Measurements from ENCODE around the gene SHOX. TPM values are rescaled to one million over a fixed set of nuclear protein-coding genes. Genes with fewer than 3 reads are reported as not detected.
"Not testable (repeated sequence)": the region's sequence is repeated elsewhere in the genome, so short reads cannot be mapped to it uniquely, and the experiment has no call there.

The SHOX gene
- total and polyA plus RNA-seq, 2 experiments from 2014 or later = not detected

DNA sequence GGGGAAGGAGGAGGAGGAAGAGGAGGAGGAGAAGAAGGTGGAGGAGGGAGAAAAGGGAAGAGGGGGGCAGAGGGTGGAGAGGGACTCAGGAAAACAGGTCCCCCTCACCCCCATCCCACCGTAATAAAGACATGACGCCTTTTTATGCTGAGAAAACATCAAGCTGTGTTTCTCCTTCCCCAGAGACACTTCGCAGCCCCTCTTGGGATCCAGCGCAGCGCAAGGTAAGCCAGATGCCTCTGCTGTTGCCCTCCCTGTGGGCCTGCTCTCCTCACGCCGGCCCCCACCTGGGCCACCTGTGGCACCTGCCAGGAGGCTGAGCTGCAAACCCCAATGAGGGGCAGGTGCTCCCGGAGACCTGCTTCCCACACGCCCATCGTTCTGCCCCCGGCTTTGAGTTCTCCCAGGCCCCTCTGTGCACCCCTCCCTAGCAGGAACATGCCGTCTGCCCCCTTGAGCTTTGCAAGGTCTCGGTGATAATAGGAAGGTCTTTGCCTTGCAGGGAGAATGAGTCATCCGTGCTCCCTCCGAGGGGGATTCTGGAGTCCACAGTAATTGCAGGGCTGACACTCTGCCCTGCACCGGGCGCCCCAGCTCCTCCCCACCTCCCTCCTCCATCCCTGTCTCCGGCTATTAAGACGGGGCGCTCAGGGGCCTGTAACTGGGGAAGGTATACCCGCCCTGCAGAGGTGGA lies 45.3 kb upstream of the SHOX start:
- H3K9me3 ChIP-seq (ENCODE audit: low read depth) = no peaks in the 10 kb centered on the region

DNA sequence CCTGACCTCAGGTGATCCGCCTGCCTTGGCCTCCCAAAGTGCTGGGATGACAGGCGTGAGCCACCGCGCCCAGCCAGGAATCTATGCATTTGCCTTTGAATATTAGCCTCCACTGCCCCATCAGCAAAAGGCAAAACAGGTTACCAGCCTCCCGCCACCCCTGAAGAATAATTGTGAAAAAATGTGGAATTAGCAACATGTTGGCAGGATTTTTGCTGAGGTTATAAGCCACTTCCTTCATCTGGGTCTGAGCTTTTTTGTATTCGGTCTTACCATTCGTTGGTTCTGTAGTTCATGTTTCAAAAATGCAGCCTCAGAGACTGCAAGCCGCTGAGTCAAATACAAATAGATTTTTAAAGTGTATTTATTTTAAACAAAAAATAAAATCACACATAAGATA lies 44.2 kb upstream of the SHOX start:
- H3K27me3 ChIP-seq (replicated peaks; ENCODE audit: insufficient read depth) = no peaks in the 10 kb centered on the region
- H3K9me2 ChIP-seq (ENCODE audit: insufficient read depth) = no peaks in the 10 kb centered on the region
- no peaks in the 10 kb centered on the region for H3K79me2 ChIP-seq (ENCODE audit: insufficient read depth)
- no peaks in the 10 kb centered on the region for H4K20me1 ChIP-seq (ENCODE audit: insufficient read depth)
- in situ Hi-C loops (cut with MboI) = no loop called here
- no peaks in the 10 kb centered on the region for H3F3A ChIP-seq (ENCODE audit: insufficient read depth)
- 39 to 55% methylated on average over 8 of the region's 8 CpGs for WGBS, 2 experiments (ENCODE audit: low coverage in 1 of 2, low lambda C conversion rate in 2 of 2, missing lambda C conversion rate in 2 of 2)
- no peaks in the 10 kb centered on the region for H3K36me3 ChIP-seq (ENCODE audit: low read depth)
- no peak overlapping the region for H2AFZ ChIP-seq
- no peak overlapping the region for H3K4me3 ChIP-seq
- H3K4me1 ChIP-seq (ENCODE audit: insufficient read depth) = no peaks in the 10 kb centered on the region
- H3K9ac ChIP-seq = no peak overlapping the region
- TF ChIP-seq EZH2 (IDR thresholded peaks at IDR 0.05; ENCODE audit: insufficient read depth, poor library complexity, severe bottlenecking) = no peak
- TF ChIP-seq EZH2phosphoT487 (IDR thresholded peaks at IDR 0.05; ENCODE audit: insufficient read depth, low read depth) = no peak
- H3K4me2 ChIP-seq (ENCODE audit: unreplicated experiment) = no peak overlapping the region
- no peak for DNase-seq
- no peaks in the 10 kb centered on the region for H3K9me3 ChIP-seq (ENCODE audit: low read depth)
- H3K27ac ChIP-seq = no peak overlapping the region

More for the DNA sequence above, 45.3 kb upstream of the SHOX start:
- Histone ChIP-seq H3K4me3 (no peak overlapping the region), H3K27me3 (replicated peaks; ENCODE audit: insufficient read depth) (no peaks in the 10 kb centered on the region), H4K20me1 (ENCODE audit: insufficient read depth) (no peaks in the 10 kb centered on the region), H3K9ac (no peak overlapping the region), H3K4me2 (ENCODE audit: unreplicated experiment) (no peak overlapping the region), H3K9me2 (ENCODE audit: insufficient read depth) (no peaks in the 10 kb centered on the region), H3K79me2 (ENCODE audit: insufficient read depth) (no peaks in the 10 kb centered on the region), H3F3A (ENCODE audit: insufficient read depth) (no peaks in the 10 kb centered on the region), H2AFZ (no peak overlapping the region), H3K36me3 (ENCODE audit: low read depth) (no peaks in the 10 kb centered on the region), H3K27ac (no peak overlapping the region), H3K4me1 (ENCODE audit: insufficient read depth) (no peaks in the 10 kb centered on the region)
- in situ Hi-C loops (cut with MboI) = no loop called here
- TF ChIP-seq EZH2 (IDR thresholded peaks at IDR 0.05; ENCODE audit: insufficient read depth, poor library complexity, severe bottlenecking) (no peak), EZH2phosphoT487 (IDR thresholded peaks at IDR 0.05; ENCODE audit: insufficient read depth, low read depth) (no peak)
- WGBS, 2 experiments (ENCODE audit: low coverage in 1 of 2, low lambda C conversion rate in 2 of 2, missing lambda C conversion rate in 2 of 2) = 1 to 2% methylated on average over 20 of the region's 21 CpGs
- DNase-seq = no peak

GRCh38 chrX:589261-589660 lies 41.3 kb upstream of the SHOX start:
- H3K27me3 ChIP-seq (replicated peaks; ENCODE audit: insufficient read depth); H3K9ac ChIP-seq; H3K9me2 ChIP-seq (ENCODE audit: insufficient read depth); H2AFZ ChIP-seq; H3F3A ChIP-seq (ENCODE audit: insufficient read depth); DNase-seq; H3K9me3 ChIP-seq (ENCODE audit: low read depth); H3K27ac ChIP-seq; in situ Hi-C loops (cut with MboI); H3K4me2 ChIP-seq (ENCODE audit: unreplicated experiment); H4K20me1 ChIP-seq (ENCODE audit: insufficient read depth); H3K36me3 ChIP-seq (ENCODE audit: low read depth); H3K4me3 ChIP-seq; H3K79me2 ChIP-seq (ENCODE audit: insufficient read depth); H3K4me1 ChIP-seq (ENCODE audit: insufficient read depth): not testable (repeated sequence)
- WGBS, 2 experiments (ENCODE audit: low coverage in 1 of 2, low lambda C conversion rate in 2 of 2, missing lambda C conversion rate in 2 of 2) = 57 to 62% methylated on average over 19 to 20 of the region's 20 CpGs

DNA sequence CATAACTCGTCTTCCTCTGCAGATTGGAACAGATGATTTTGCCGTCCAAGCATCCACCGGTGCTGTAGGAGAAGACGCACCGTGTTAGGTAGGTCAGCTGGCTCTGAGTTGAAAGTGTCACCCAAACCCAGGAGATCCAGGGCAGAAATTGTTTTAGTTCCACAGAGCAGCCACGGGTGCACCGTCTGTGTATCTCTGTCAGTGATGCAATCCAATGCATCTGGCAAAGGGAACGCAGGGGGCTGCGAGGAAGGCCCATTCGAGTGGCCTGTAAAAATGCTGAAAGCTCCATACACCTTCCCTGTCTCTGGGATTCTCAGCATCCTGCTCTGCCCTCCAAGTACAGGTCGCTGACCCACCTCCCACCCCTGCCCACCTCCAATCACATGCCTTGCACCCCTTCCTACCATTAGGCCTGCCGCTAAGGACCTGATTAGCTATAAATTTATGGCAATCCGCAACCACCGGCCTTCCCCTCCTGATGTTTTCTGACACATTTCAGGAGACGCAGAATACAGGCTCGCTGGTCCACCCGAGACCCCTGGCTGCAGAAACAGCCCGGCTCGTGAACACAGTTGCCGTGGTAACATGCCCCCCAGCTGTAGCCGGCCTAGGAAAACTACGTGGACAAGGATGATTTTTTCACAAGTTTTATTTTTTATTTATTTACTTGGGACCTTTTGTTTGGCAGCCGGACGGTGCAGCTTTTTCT lies 39.7 kb upstream of the SHOX start:
- no peak overlapping the region for H3K4me2 ChIP-seq (ENCODE audit: unreplicated experiment)
- no peak overlapping the region for H2AFZ ChIP-seq
- WGBS, 2 experiments (ENCODE audit: low coverage in 1 of 2, low lambda C conversion rate in 2 of 2, missing lambda C conversion rate in 2 of 2) = 12 to 13% methylated on average over 21 to 24 of the region's 24 CpGs
- H3K4me3 ChIP-seq = no peak overlapping the region
- H3K9me2 ChIP-seq (ENCODE audit: insufficient read depth) = no peaks in the 10 kb centered on the region
- no peaks in the 10 kb centered on the region for H3F3A ChIP-seq (ENCODE audit: insufficient read depth)
- no peaks in the 10 kb centered on the region for H4K20me1 ChIP-seq (ENCODE audit: insufficient read depth)
- H3K36me3 ChIP-seq (ENCODE audit: low read depth) = no peaks in the 10 kb centered on the region
- no peaks in the 10 kb centered on the region for H3K4me1 ChIP-seq (ENCODE audit: insufficient read depth)
- H3K79me2 ChIP-seq (ENCODE audit: insufficient read depth) = no peaks in the 10 kb centered on the region
- DNase-seq = no peak
- H3K9ac ChIP-seq = no peak overlapping the region
- H3K27ac ChIP-seq = no peak overlapping the region
- TF ChIP-seq EZH2 (IDR thresholded peaks at IDR 0.05; ENCODE audit: insufficient read depth, poor library complexity, severe bottlenecking) = no peak
- no peak for TF ChIP-seq EZH2phosphoT487 (IDR thresholded peaks at IDR 0.05; ENCODE audit: insufficient read depth, low read depth)
- no peaks in the 10 kb centered on the region for H3K9me3 ChIP-seq (ENCODE audit: low read depth)
- in situ Hi-C loops (cut with MboI) = no loop called here
- no peaks in the 10 kb centered on the region for H3K27me3 ChIP-seq (replicated peaks; ENCODE audit: insufficient read depth)
